SJCRH30 (cell line): ENCODE results near the gene HORMAD2. TPM values are rescaled to one million over a fixed set of nuclear protein-coding genes. Genes with fewer than 3 reads are reported as not detected.
"Not testable (repeated sequence)": the region's sequence is repeated elsewhere in the genome, so short reads cannot be mapped to it uniquely, and the experiment has no call there.

Experiments
- DNase-seq, 2 experiments: peaks; one replicate each; pipeline ENCODE4 v3.0.0-alpha.2; 2015 to 2020
- H3K27ac ChIP-seq: fragments of 250-450 bp; sonication (Bioruptor Pico); 2 replicates; pipeline ENCODE4 v1.5.1; 2020; ENCODE audit warnings: mild to moderate bottlenecking, moderate library complexity
- H3K27me3 ChIP-seq: fragments of 250-450 bp; sonication (Bioruptor Pico); 2 replicates; pipeline ENCODE4 v1.5.1; 2020; ENCODE audit warnings: mild to moderate bottlenecking, moderate library complexity
- H3K36me3 ChIP-seq: fragments of 250-450 bp; sonication (Bioruptor Pico); 2 replicates; pipeline ENCODE4 v1.5.1; 2020; ENCODE audit warnings: mild to moderate bottlenecking, moderate library complexity
- H3K4me1 ChIP-seq: fragments of 250-450 bp; sonication (Bioruptor Pico); 2 replicates; pipeline ENCODE4 v1.5.1; 2020; ENCODE audit warnings: mild to moderate bottlenecking, moderate library complexity
- H3K4me3 ChIP-seq: fragments of 250-450 bp; sonication (Bioruptor Pico); 2 replicates; pipeline ENCODE4 v1.5.1; 2020; ENCODE audit warnings: mild to moderate bottlenecking, moderate library complexity
- H3K9me3 ChIP-seq: fragments of 250-450 bp; sonication (Bioruptor Pico); replicated peaks from 2 replicates; pipeline ENCODE4 v1.5.1; 2020; ENCODE audit warnings: mild to moderate bottlenecking, moderate library complexity
- total RNA-seq: library from RNA; depleted of rRNA; stranded (reverse); fragments of >200 nt; shearing (Covaris generic); gene quantifications from 2 replicates; pipeline ENCODE4 v1.2.3, GENCODE V29; 2014

HORMAD2 gene
- total RNA-seq, 1 experiment from 2014 or later, result not detected

- no peaks in the 10 kb centered on the region for H3K36me3 ChIP-seq
- no peaks in the 10 kb centered on the region for H3K4me1 ChIP-seq
- no peaks in the 10 kb centered on the region for H3K9me3 ChIP-seq
- no peak overlapping the region for H3K27ac ChIP-seq
- no peak overlapping the region for H3K4me3 ChIP-seq
- DNase-seq, result no peak
- H3K27me3 ChIP-seq, result no peaks in the 10 kb centered on the region
These were observed 5.3 kb upstream of the HORMAD2 start for GRCh38 chr22:30074994-30075393.

- no peaks in the 10 kb centered on the region for H3K4me1 ChIP-seq
- DNase-seq, result no peak
- no peaks in the 10 kb centered on the region for H3K27me3 ChIP-seq
- no peak overlapping the region for H3K4me3 ChIP-seq
- H3K36me3 ChIP-seq, result no peaks in the 10 kb centered on the region
- H3K27ac ChIP-seq, result no peak overlapping the region
- no peaks in the 10 kb centered on the region for H3K9me3 ChIP-seq
These were observed 2.9 kb upstream of the HORMAD2 start for GRCh38 chr22:30077279-30077880.

DNA sequence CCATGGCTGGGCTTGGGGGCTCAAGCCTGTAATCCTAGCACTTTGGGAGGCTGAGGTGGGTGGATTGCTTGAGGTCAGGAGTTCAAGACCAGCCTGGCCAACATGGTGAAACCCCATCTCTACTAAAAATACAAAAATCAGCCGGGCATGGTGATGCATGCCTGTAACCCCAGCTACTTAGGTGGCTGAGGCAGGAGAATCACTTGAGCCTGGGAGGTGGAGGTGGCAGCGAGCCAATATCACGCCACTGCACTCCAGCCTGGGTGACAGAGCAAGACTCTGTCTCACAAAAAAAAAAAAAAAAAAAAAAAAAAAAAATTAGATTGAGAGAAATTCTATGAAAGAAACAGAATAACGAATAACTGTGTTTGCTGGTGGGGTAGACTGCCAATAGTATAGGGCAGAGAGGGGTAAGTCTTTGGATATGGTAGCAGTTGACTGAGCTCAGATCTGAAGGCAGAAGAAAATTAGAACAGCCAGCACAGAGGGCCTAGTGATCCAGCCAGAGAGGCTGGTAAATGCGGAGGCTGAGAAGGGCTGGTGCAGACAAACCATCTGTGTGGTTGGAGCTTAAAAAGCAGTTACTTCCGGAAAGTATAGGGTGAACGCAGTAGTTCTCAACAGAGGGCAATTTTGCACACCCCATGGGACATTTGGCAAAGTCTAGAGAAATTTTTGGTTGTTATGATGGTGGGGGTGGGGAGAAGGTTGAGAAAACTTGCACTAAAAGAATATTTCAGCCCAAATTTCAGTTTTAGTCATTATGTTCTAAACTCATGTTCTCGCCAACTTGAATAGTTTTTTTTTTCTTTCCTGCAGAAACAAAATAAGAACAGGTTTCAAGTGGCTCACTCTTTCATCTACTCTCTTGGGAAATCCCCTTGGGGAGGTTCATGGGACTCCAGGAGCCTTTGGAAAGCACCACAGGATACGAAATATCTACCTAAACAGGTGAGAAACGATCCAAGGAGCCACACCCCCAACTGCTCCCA lies 1.6 kb upstream of the HORMAD2 start:
- Histone ChIP-seq H3K4me1 (no peaks in the 10 kb centered on the region), H3K36me3 (no peaks in the 10 kb centered on the region), H3K4me3 (no peak overlapping the region), H3K9me3 (no peaks in the 10 kb centered on the region), H3K27me3 (no peaks in the 10 kb centered on the region), H3K27ac (no peak overlapping the region)
- peak; percentile 31 to 53 for DNase-seq

DNA sequence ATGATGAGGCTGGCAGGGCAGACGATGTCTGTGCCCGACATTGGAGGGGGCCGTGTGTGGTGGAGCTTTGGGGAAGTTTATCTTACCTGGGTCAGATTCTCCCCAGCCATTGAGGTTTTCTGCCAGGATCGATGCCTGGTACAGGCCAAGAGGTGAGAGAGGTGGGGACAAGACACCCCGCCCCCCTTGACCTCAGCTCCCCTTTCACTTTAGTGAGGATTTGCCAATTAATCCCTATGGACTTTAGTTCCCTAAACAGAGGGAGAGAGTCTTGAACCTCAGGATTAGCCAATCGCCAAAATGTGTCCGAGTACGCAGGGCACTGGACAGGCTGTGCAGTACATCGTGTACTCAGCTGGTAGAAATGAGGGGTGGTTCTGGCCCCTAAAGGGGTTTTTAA lies 541 bp downstream of the HORMAD2 start:
- no peak overlapping the region for H3K27ac ChIP-seq
- H3K9me3 ChIP-seq, result no peaks in the 10 kb centered on the region
- H3K36me3 ChIP-seq, result no peaks in the 10 kb centered on the region
- no peak overlapping the region for H3K4me3 ChIP-seq
- DNase-seq, result no peak
- no peaks in the 10 kb centered on the region for H3K27me3 ChIP-seq
- H3K4me1 ChIP-seq, result no peaks in the 10 kb centered on the region

- DNase-seq, result no peak
- no peak overlapping the region for H3K4me3 ChIP-seq
- H3K9me3 ChIP-seq, result no peaks in the 10 kb centered on the region
- no peaks in the 10 kb centered on the region for H3K36me3 ChIP-seq
- H3K27me3 ChIP-seq, result no peaks in the 10 kb centered on the region
- H3K4me1 ChIP-seq, result no peaks in the 10 kb centered on the region
- no peak overlapping the region for H3K27ac ChIP-seq
These were observed 6.2 kb downstream of the HORMAD2 start for GRCh38 chr22:30086496-30086895.

DNA sequence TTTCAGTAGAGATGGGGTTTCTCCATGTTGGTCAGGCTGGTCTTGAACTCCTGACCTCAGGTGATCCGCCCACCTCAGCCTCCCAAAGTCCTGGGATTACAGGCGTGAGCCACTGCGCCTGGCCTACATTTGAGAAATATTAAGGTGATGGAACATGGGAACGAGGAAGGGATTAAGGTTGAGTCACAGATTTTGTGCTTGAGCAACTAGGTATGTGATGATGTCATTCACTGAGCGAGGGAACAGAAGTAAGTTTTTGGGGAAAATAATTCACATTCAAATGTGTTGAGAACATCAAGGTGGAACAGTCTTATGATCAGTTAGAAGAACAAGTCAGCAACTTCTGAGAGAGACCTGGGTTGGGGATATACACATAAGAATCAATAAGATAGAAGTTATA lies 6.8 kb downstream of the HORMAD2 start:
- H3K9me3 ChIP-seq, H3K36me3 ChIP-seq, H3K4me3 ChIP-seq, H3K27me3 ChIP-seq, DNase-seq, H3K4me1 ChIP-seq, H3K27ac ChIP-seq: not testable (repeated sequence)

DNA sequence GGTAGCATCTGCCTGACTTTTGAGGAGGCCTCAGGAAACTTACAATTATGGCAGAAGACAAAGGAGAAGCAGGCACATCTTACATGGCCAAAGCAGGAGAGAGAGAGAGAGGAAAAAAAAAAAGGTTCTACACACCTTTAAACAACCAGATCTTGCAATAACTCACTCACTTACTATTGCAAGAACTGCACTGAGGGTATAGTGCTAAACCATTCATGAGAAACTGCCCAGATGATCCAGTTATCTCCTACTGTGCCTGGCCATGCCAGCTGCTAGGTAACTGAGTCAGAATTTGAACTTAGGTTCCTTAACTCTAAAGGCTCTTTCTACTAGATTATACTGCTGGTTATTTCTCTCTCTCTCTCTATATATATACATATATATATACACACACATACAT lies 7.3 kb downstream of the HORMAD2 start:
- no peak overlapping the region for H3K27ac ChIP-seq
- H3K27me3 ChIP-seq, result no peaks in the 10 kb centered on the region
- H3K4me3 ChIP-seq, result no peak overlapping the region
- no peaks in the 10 kb centered on the region for H3K4me1 ChIP-seq
- H3K9me3 ChIP-seq, result no peaks in the 10 kb centered on the region
- H3K36me3 ChIP-seq, result no peaks in the 10 kb centered on the region
- no peak for DNase-seq

- Histone ChIP-seq H3K9me3 (no peaks in the 10 kb centered on the region), H3K27ac (no peak overlapping the region), H3K4me1 (no peaks in the 10 kb centered on the region), H3K4me3 (no peak overlapping the region), H3K36me3 (no peaks in the 10 kb centered on the region), H3K27me3 (no peaks in the 10 kb centered on the region)
- no peak for DNase-seq
These were observed 8.2 kb downstream of the HORMAD2 start for GRCh38 chr22:30088468-30088867.

DNA sequence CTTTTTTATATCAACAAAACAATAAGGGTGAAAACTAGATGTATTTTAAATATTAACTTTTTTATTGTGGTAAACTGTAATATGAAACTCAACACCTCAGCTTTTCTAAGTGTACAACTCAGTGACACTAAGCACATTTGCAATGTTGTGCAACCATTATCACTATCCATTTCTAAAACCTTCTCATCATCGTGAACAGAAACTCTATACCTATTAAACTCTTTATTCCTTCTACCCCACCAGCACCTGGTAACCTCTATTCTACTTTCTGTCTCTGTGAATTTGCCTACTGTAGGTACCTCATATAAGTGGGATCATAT lies 9.4 kb downstream of the HORMAD2 start:
- no peak for DNase-seq
- H3K4me3 ChIP-seq, result no peak overlapping the region; the same call in 1 of the 2 replicates
- H3K27ac ChIP-seq, result no peak overlapping the region
- no peaks in the 10 kb centered on the region for H3K4me1 ChIP-seq
- no peaks in the 10 kb centered on the region for H3K36me3 ChIP-seq
- H3K9me3 ChIP-seq, result peaks cover 2% of the 10 kb centered on the region; the same call in 1 of the 2 replicates
- H3K27me3 ChIP-seq, result no peaks in the 10 kb centered on the region

GRCh38 chr22:30092686-30093085 lies 12.4 kb downstream of the HORMAD2 start:
- Histone ChIP-seq H3K36me3 (no peaks in the 10 kb centered on the region), H3K27me3 (no peaks in the 10 kb centered on the region), H3K4me3 (no peak overlapping the region), H3K4me1 (no peaks in the 10 kb centered on the region), H3K9me3 (peaks cover 11% of the 10 kb centered on the region), H3K27ac (no peak overlapping the region)
- no peak for DNase-seq

DNA sequence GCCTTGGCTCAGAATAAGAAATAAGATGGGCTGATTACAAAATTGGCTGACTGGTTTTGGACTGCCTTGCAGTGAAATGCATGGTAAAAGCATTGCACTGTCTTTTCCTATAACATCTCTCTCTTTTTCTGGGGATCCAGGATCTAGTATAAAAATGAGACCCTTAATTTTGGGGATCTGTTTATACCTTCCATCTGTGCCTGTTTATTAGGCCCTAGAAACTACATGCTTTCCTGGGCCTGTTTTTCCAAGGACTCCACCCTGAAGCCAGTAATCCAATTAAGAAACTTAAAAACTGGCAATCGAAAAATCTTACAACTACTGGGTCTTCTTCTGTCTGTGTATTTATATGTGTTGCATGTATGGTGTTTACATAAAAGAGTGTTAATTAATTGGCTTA lies 14.5 kb downstream of the HORMAD2 start:
- no peak for DNase-seq
- Histone ChIP-seq H3K27me3 (no peaks in the 10 kb centered on the region), H3K36me3 (no peaks in the 10 kb centered on the region), H3K9me3 (peaks cover 11% of the 10 kb centered on the region), H3K27ac (no peak overlapping the region), H3K4me1 (no peaks in the 10 kb centered on the region), H3K4me3 (no peak overlapping the region)

GRCh38 chr22:30097861-30098260 lies 17.6 kb downstream of the HORMAD2 start:
- Histone ChIP-seq H3K9me3 (peaks cover 11% of the 10 kb centered on the region), H3K27me3 (no peaks in the 10 kb centered on the region), H3K27ac (no peak overlapping the region), H3K4me1 (no peaks in the 10 kb centered on the region), H3K36me3 (no peaks in the 10 kb centered on the region), H3K4me3 (no peak overlapping the region)
- DNase-seq, result no peak

DNA sequence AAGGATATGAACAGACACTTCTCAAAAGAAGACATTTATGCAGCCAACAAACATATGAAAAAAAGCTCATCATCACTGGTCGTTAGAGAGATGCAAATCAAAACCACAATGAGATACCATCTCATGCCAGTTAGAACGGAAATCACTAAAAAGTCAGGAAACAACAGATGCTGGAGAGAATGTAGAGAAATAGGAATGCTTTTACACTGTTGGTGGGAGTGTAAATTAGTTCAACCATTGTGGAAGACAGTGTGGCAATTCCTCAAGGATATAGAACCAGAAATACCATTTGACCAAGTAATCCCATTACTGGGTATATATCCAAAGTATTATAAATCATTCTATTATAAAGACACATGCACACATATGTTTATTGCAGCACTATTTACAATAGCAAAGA lies 20.5 kb downstream of the HORMAD2 start:
- H3K36me3 ChIP-seq, H3K9me3 ChIP-seq, DNase-seq, H3K27me3 ChIP-seq, H3K27ac ChIP-seq, H3K4me1 ChIP-seq, H3K4me3 ChIP-seq: not testable (repeated sequence)

- no peaks in the 10 kb centered on the region for H3K27me3 ChIP-seq
- no peak overlapping the region for H3K27ac ChIP-seq
- no peaks in the 10 kb centered on the region; the same call in 1 of the 2 replicates for H3K4me1 ChIP-seq
- no peaks in the 10 kb centered on the region for H3K36me3 ChIP-seq
- no peak overlapping the region for H3K4me3 ChIP-seq
- DNase-seq, result no peak
- no peaks in the 10 kb centered on the region for H3K9me3 ChIP-seq
These were observed 24.4 kb downstream of the HORMAD2 start for GRCh38 chr22:30104501-30105156.

DNA sequence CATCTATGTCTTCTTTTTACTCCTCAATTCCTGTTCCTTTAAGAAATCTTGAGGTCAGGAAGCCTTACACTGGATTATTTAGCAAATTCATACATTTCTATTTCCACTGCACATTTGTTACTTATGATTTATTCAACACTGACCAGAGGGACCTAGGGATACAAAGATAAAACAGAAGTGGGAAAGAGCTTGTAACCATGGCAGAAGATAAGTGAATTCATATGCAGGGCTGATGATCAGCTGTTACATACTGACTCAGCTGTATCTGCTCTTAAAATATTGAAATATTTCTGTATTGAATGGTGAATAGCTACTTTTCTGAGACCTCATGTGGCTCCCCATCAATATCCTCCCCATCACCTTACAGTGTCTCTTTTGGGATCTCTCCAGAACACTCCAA lies 25.2 kb downstream of the HORMAD2 start:
- Histone ChIP-seq H3K27me3 (no peaks in the 10 kb centered on the region), H3K4me3 (no peak overlapping the region), H3K4me1 (no peaks in the 10 kb centered on the region; the same call in 1 of the 2 replicates), H3K9me3 (no peaks in the 10 kb centered on the region), H3K27ac (no peak overlapping the region), H3K36me3 (no peaks in the 10 kb centered on the region)
- no peak for DNase-seq
